SW480 (cell line): ENCODE measurements around the gene PRKCA.

Experiments
- DNase-seq: peaks from one replicate; pipeline ENCODE4 v3.0.0-alpha.2; 2016; ENCODE audit warnings: low spot score

PRKCA gene

GRCh38 chr17:66547151-66547865 lies 244.9 kb downstream of the PRKCA start:
- no peak for DNase-seq

- DNase-seq = no peak
Measured at GRCh38 chr17:66548158-66548557, 245.7 kb downstream of the PRKCA start.

- no peak for DNase-seq
Measured at GRCh38 chr17:66548659-66549310, 246.4 kb downstream of the PRKCA start.

GRCh38 chr17:66549311-66549704 lies 246.9 kb downstream of the PRKCA start:
- DNase-seq = peak; percentile 44

GRCh38 chr17:66549731-66550207 lies 247.4 kb downstream of the PRKCA start:
- peak; percentile 73 for DNase-seq

- DNase-seq = no peak
Measured at GRCh38 chr17:66551839-66552238, 249.4 kb downstream of the PRKCA start.

GRCh38 chr17:66552371-66552770 lies 250.0 kb downstream of the PRKCA start:
- DNase-seq = no peak

- DNase-seq = no peak
Measured at GRCh38 chr17:66555605-66556004, 253.2 kb downstream of the PRKCA start.

GRCh38 chr17:66557200-66557599 lies 254.8 kb downstream of the PRKCA start:
- no peak for DNase-seq

GRCh38 chr17:66557886-66558285 lies 255.5 kb downstream of the PRKCA start:
- no peak for DNase-seq

- no peak for DNase-seq
Measured at GRCh38 chr17:66560691-66561090, 258.3 kb downstream of the PRKCA start.

- no peak for DNase-seq
Measured at GRCh38 chr17:66562119-66562518, 259.7 kb downstream of the PRKCA start.

GRCh38 chr17:66564992-66565465 lies 262.6 kb downstream of the PRKCA start:
- DNase-seq = no peak

GRCh38 chr17:66567234-66568170 lies 265.1 kb downstream of the PRKCA start:
- peak; percentile 66 for DNase-seq

GRCh38 chr17:66569572-66569971 lies 267.2 kb downstream of the PRKCA start:
- no peak for DNase-seq

GRCh38 chr17:66570447-66571195 lies 268.2 kb downstream of the PRKCA start:
- no peak for DNase-seq

GRCh38 chr17:66571745-66572144 lies 269.3 kb downstream of the PRKCA start:
- no peak for DNase-seq

GRCh38 chr17:66573078-66573477 lies 270.7 kb downstream of the PRKCA start:
- no peak for DNase-seq

- no peak for DNase-seq
Measured at GRCh38 chr17:66574123-66574522, 271.7 kb downstream of the PRKCA start.

GRCh38 chr17:66576473-66576872 lies 274.1 kb downstream of the PRKCA start:
- no peak for DNase-seq

- no peak for DNase-seq
Measured at GRCh38 chr17:66577041-66577440, 274.6 kb downstream of the PRKCA start.
